ENCODE data around the gene RNF212B.

GRCh38 chr14:23249824-23250223, 12.1 kb downstream of the RNF212B start:
- TF ChIP-seq CTCF (IDR thresholded peaks at IDR 0.05) (no peak), POLR2A (IDR thresholded peaks at IDR 0.05) (no peak)
